Cardiac fibroblast (primary cell): ENCODE measurements around the gene MTARC2.

ENCODE experiments used
- DNase-seq, 2 donors: peaks; one replicate each; pipeline versions ENCODE4 v3.0.0 to v3.0.0-alpha.2; 2010; ENCODE audit warnings: low read depth in 2 of 2
- H3K4me3 ChIP-seq, 2 donors: replicated peaks in 1 of 2; 1 replicate in 1 of 2; 2 replicates in 1 of 2; pipeline ENCODE4 v1.5.1; 2011; ENCODE audit warnings: low read depth in 2 of 2, low read length in 2 of 2, mild to moderate bottlenecking in 2 of 2, moderate library complexity in 1 of 2
- CTCF ChIP-seq: IDR thresholded peaks from one replicate; pipeline ENCODE4 v1.5.1; 2011; ENCODE audit warnings: low read depth, mild to moderate bottlenecking, low read length, inconsistent platforms

MTARC2 gene

GRCh38 chr1:220764757-220765156 lies 16.6 kb downstream of the MTARC2 start:
- DNase-seq: no peak
- TF ChIP-seq CTCF: no peak
- H3K4me3 ChIP-seq: no peak overlapping the region

- DNase-seq: peak; percentile 40 to 89
- TF ChIP-seq CTCF: no peak
- no peak overlapping the region for H3K4me3 ChIP-seq
Measured at GRCh38 chr1:220767312-220768125, 19.4 kb downstream of the MTARC2 start.

GRCh38 chr1:220768126-220768601 lies 20.0 kb downstream of the MTARC2 start:
- H3K4me3 ChIP-seq: no peak overlapping the region
- no peak for TF ChIP-seq CTCF
- peak in 1 of 2 donors; percentile 55 for DNase-seq

- no peak for TF ChIP-seq CTCF
- DNase-seq: no peak
- no peak overlapping the region for H3K4me3 ChIP-seq
Measured at GRCh38 chr1:220769205-220769604, 21.1 kb downstream of the MTARC2 start.

GRCh38 chr1:220770245-220770913 lies 22.3 kb downstream of the MTARC2 start:
- TF ChIP-seq CTCF: no peak
- no peak for DNase-seq
- no peak overlapping the region for H3K4me3 ChIP-seq

GRCh38 chr1:220772846-220773245 lies 24.7 kb downstream of the MTARC2 start:
- DNase-seq: no peak
- H3K4me3 ChIP-seq: no peak overlapping the region
- TF ChIP-seq CTCF: no peak
